PC-3 (cell line): ENCODE data around the gene OR5K1.

Experiments used
- EZH2 ChIP-seq: fragments of 300-600 bp; sonication (generic); IDR thresholded peaks from one replicate; pipeline ENCODE4 v1.6.1; 2017; ENCODE audit warnings: antibody characterized with exemption, mild to moderate bottlenecking, low read length; ENCODE audit not compliant: unreplicated experiment
- EZH2phosphoT487 ChIP-seq: fragments of 300-600 bp; sonication (generic); IDR thresholded peaks from 2 replicates; pipeline ENCODE4 v1.6.1; 2018; ENCODE audit warnings: mild to moderate bottlenecking, antibody characterized with exemption, low read length, borderline replicate concordance
- TF ChIP-seq, protein P1 (sequence below): fragments of 300-600 bp; sonication (generic); conservative IDR thresholded peaks from 2 replicates; pipeline ENCODE4 v1.5.1; 2017; ENCODE audit warnings: antibody characterized with exemption, low read depth, mild to moderate bottlenecking, low read length

DNA sequence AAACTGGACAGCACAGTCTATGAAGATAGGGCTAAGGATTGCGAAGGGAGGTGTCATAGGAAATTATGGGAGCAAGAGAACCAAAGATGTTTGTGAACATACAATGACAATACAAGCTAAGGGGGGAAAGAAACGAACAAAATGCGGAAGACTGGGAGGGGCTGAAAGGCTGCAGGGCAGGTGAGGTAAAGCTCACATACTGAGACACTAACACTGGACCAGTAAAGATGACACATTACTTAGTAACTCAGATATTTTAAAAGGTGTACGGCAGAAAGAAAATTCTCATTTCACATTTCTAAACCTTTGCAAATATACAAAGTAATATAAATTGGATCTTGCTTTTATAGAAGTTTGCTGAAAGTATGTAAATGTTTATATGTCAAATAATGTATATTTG, 49.6 kb downstream of the OR5K1 start:
- TF ChIP-seq, protein P1, sequence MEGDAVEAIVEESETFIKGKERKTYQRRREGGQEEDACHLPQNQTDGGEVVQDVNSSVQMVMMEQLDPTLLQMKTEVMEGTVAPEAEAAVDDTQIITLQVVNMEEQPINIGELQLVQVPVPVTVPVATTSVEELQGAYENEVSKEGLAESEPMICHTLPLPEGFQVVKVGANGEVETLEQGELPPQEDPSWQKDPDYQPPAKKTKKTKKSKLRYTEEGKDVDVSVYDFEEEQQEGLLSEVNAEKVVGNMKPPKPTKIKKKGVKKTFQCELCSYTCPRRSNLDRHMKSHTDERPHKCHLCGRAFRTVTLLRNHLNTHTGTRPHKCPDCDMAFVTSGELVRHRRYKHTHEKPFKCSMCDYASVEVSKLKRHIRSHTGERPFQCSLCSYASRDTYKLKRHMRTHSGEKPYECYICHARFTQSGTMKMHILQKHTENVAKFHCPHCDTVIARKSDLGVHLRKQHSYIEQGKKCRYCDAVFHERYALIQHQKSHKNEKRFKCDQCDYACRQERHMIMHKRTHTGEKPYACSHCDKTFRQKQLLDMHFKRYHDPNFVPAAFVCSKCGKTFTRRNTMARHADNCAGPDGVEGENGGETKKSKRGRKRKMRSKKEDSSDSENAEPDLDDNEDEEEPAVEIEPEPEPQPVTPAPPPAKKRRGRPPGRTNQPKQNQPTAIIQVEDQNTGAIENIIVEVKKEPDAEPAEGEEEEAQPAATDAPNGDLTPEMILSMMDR = no peak
- TF ChIP-seq EZH2phosphoT487 (no peak), EZH2 (no peak)
